OCI-LY3 (cell line): ENCODE measurements around the gene LRRC37A3.
A peak's percentile ranks its signal among the peaks of the same experiment; 100 is the strongest.
"Not testable (repeated sequence)": the region's sequence is repeated elsewhere in the genome, so short reads cannot be mapped to it uniquely, and the experiment has no call there.

Experiments used
- H2AFZ ChIP-seq: fragments of 200-600, 300-600 bp; shearing (Covaris generic); 2 replicates; pipeline ENCODE4 v1.6.0; 2014; ENCODE audit warnings: antibody characterized with exemption, low read depth, low read length
- H3K27ac ChIP-seq: fragments of 200-600, 300-600 bp; sonication (generic); 2 replicates; pipeline ENCODE4 v1.5.1; 2014; ENCODE audit warnings: mild to moderate bottlenecking, low read length, moderate library complexity, mixed read lengths
- H3K27me3 ChIP-seq: fragments of 200-600, 300-600 bp; sonication (generic); 2 replicates; pipeline ENCODE4 v1.6.1; 2014; ENCODE audit warnings: low read depth, low read length, mixed read lengths
- H3K36me3 ChIP-seq: fragments of 200-600, 300-600 bp; sonication (generic); replicated peaks from 2 replicates; pipeline ENCODE3; 2014; ENCODE audit warnings: low read depth, low read length, mixed read lengths
- H3K4me1 ChIP-seq: fragments of 300-600, 200-600 bp; sonication (generic); 2 replicates; pipeline ENCODE4 v1.6.1; 2014; ENCODE audit warnings: low read length, mixed read lengths
- H3K4me2 ChIP-seq: fragments of 200-600, 300-600 bp; sonication (generic); 2 replicates; pipeline ENCODE4 v1.6.1; 2014; ENCODE audit warnings: low read length, mixed read lengths
- H3K4me3 ChIP-seq: fragments of 300-600, 200-600 bp; sonication (generic); 2 replicates; pipeline ENCODE4 v1.5.1; 2014; ENCODE audit warnings: antibody characterized with exemption, mild to moderate bottlenecking, low read length, moderate library complexity
- H3K79me2 ChIP-seq: fragments of 300-600, 200-600 bp; shearing (Covaris generic); 2 replicates; pipeline ENCODE4 v1.6.1; 2014; ENCODE audit warnings: mild to moderate bottlenecking, low read length, mixed read lengths
- H3K9ac ChIP-seq: fragments of 300-600, 200-600 bp; shearing (Covaris generic); 2 replicates; pipeline ENCODE4 v1.6.0; 2014; ENCODE audit warnings: mild to moderate bottlenecking, low read length, moderate library complexity
- H3K9me3 ChIP-seq: fragments of 200-600, 300-600 bp; shearing (Covaris generic); 2 replicates; pipeline ENCODE4 v1.6.1; 2014; ENCODE audit warnings: low read length, mixed read lengths; ENCODE audit not compliant: insufficient read depth
- H4K20me1 ChIP-seq: fragments of 200-600, 300-600 bp; sonication (generic); 2 replicates; pipeline ENCODE4 v1.6.1; 2016; ENCODE audit warnings: low read length, mixed read lengths; ENCODE audit not compliant: insufficient read depth
- EZH2phosphoT487 ChIP-seq: fragments of 200-600 bp; shearing (Covaris generic); IDR thresholded peaks from 2 replicates; pipeline ENCODE4 v1.6.1; 2018; ENCODE audit warnings: antibody characterized with exemption, mixed run types, low read depth
- TF ChIP-seq, protein P1 (sequence below): fragments of 200-600, 300-600 bp; sonication (generic); IDR thresholded peaks from 2 replicates; pipeline ENCODE4 v1.5.1; 2014; ENCODE audit warnings: antibody characterized with exemption, low read length, low read depth

Gene LRRC37A3

DNA sequence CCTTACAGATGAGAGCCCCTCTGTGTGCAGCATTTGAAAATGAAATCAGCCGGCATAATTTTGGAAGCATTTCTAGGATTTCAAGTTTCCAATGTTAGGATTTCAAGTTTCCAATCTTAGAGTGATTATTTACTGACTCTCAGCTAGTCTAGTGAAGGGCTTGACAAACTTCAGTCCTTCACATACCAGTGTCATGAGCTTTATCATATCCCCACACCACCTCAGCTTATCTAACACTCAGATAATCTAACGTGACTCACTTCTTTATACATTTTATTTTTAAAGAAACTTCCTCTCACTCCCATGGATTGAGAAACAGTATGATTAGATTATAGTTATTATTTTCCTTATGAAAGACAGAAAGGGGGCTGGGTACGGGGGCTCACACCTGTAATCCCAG, 9.4 kb upstream of the LRRC37A3 start:
- not testable (repeated sequence) for H3K27me3 ChIP-seq, H3K9ac ChIP-seq, H3K79me2 ChIP-seq, H3K4me2 ChIP-seq, H3K27ac ChIP-seq, H3K4me3 ChIP-seq, H3K9me3 ChIP-seq, H2AFZ ChIP-seq, H3K36me3 ChIP-seq, H3K4me1 ChIP-seq, H4K20me1 ChIP-seq

DNA sequence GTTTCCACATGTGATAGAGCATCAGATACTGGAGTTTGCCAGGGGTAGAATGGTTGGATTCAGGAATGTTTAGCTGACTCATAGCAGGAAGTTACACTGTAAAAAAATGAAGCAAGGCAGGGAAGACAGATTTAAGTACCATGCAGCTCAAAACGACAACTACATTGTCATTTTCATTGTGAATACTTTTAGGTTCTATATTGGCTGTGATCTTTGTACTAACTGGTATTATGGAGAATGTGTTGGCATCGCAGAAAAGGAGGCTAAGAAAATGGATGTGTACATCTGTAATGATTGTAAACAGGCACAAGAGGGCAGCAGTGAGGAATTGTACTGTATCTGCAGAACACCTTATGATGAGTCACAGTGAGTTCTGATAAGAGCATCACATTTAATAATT, 8.2 kb upstream of the LRRC37A3 start:
- H3K79me2 ChIP-seq, H3K9ac ChIP-seq, H2AFZ ChIP-seq, H3K27ac ChIP-seq, H3K9me3 ChIP-seq, H3K36me3 ChIP-seq, H4K20me1 ChIP-seq, H3K27me3 ChIP-seq, H3K4me3 ChIP-seq: not testable (repeated sequence)
- peaks cover 21% of the 10 kb centered on the region for H3K4me1 ChIP-seq
- peak overlapping the region; percentile 34; the same call in 1 of the 2 replicates for H3K4me2 ChIP-seq
- TF ChIP-seq, protein P1, sequence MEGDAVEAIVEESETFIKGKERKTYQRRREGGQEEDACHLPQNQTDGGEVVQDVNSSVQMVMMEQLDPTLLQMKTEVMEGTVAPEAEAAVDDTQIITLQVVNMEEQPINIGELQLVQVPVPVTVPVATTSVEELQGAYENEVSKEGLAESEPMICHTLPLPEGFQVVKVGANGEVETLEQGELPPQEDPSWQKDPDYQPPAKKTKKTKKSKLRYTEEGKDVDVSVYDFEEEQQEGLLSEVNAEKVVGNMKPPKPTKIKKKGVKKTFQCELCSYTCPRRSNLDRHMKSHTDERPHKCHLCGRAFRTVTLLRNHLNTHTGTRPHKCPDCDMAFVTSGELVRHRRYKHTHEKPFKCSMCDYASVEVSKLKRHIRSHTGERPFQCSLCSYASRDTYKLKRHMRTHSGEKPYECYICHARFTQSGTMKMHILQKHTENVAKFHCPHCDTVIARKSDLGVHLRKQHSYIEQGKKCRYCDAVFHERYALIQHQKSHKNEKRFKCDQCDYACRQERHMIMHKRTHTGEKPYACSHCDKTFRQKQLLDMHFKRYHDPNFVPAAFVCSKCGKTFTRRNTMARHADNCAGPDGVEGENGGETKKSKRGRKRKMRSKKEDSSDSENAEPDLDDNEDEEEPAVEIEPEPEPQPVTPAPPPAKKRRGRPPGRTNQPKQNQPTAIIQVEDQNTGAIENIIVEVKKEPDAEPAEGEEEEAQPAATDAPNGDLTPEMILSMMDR: peak; percentile 30; the same call in 1 of the 2 replicates

DNA sequence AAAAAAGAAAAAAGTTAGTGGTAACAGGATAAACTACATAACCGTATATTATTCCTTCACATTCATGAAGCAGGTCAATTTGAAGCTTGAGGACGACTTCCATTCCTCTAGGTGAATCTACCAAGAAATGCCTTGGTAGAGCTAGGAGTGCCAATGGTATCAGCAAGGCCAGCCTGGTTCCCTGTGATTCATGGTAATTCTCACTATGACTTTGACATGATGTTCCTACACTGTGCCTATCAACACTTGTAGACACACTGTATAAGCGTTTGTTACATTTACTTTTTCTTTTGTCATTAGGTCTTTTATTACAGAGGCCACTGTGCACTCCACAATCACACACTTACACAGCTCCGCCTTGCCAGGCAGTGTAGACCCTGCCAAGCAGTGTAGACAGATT, 7.2 kb upstream of the LRRC37A3 start:
- not testable (repeated sequence) for H3K9ac ChIP-seq, H3K36me3 ChIP-seq, H4K20me1 ChIP-seq, H3K27me3 ChIP-seq, H3K4me3 ChIP-seq, H3K9me3 ChIP-seq, H2AFZ ChIP-seq, H3K4me2 ChIP-seq, H3K79me2 ChIP-seq, H3K27ac ChIP-seq
- H3K4me1 ChIP-seq: peaks cover 31% of the 10 kb centered on the region

DNA sequence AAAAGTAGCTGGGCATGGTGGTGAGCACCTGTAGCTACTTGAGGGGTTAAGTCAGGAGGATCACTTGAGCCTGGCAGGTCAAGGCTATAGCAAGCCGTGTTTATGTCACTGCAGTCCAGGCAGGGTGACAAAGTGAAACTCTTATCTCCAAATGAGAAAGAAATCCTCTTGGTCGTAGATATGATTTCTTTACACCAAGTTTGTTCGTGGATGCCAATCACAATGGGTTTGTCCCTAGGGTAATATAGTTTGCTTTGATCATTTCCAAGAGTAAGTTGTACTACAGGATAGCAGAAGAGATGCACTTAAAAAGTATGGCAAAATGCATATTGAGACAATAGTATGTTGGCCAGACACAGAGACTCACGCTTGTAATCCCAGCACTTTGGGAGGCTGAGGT, 6.0 kb upstream of the LRRC37A3 start:
- H3K4me1 ChIP-seq: peaks cover 38% of the 10 kb centered on the region
- not testable (repeated sequence) for H2AFZ ChIP-seq, H3K4me3 ChIP-seq, H3K36me3 ChIP-seq, H3K9me3 ChIP-seq, H3K79me2 ChIP-seq, H4K20me1 ChIP-seq, H3K9ac ChIP-seq, H3K4me2 ChIP-seq, H3K27ac ChIP-seq, H3K27me3 ChIP-seq

DNA sequence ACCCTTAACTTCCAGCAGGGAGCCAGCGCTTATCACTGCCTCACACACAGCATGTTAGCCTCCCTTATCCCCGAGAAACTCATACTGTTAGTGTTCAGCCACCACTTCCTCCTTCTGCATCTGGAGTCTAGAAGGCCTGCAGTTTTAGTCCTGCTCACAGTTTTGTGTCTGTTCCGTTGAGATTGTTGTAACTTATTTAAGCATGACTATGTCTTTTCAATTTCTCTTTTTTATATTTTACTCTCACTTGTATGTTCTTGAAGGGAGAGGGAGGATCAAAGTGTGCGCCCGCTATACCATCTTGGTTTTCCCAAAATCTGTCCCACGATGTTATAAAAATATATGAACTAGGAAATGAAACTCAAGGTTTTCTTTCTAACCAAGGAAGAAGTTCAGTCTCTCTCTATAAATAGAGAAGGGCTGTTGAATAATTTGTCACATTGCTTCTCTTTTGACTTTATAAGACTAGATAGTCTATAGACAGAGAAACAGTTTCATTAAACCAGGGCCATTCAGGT, 3.8 kb upstream of the LRRC37A3 start:
- Histone ChIP-seq H3K4me3 (peak overlapping the region; percentile 60), H3K4me2 (peak overlapping the region; percentile 80), H2AFZ (peak overlapping the region; percentile 54; the same call in 1 of the 2 replicates), H3K27ac (peak overlapping the region; percentile 96), H3K4me1 (peaks cover 42% of the 10 kb centered on the region), H3K9ac (peak overlapping the region; percentile 60; the same call in 1 of the 2 replicates)
- not testable (repeated sequence) for H3K9me3 ChIP-seq, H3K79me2 ChIP-seq, H3K36me3 ChIP-seq, H3K27me3 ChIP-seq, H4K20me1 ChIP-seq

DNA sequence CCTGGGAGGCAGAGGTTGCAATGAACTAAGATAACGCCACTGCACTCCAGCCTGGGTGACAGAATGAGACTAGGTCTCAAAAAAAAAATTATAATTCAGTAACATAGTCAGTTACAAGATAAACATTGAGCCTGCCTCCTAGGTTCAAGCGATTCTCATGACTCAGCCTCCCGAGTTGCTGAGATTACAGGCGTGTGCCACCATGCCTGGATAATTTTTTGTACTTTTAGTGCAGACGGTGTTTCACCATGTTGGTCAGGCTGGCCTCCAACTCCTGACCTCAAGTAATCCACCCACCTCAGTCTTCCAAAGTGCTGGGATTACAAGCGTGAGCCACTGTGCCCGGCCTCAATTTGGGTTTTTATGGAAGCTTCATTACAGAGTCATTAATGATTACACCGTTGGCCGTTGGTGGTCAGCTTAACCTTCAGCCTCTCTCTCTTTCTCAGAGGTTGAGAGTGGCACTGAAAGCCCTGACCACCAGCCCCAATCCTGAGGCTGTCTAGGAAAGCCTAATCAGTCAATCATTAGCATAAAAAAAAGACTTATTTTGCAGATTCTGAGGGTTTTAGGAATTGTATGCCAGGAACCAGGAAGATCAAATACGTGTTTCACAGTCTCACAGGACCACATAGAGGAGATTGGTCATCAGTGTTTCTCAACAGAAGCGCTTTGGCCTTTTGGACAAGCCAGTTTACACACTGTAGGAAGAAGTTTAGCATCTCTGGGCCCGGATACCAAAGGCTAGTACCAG, 1.3 kb upstream of the LRRC37A3 start:
- Histone ChIP-seq H3K27ac (no peak overlapping the region), H3K9me3 (no peaks in the 10 kb centered on the region), H3K9ac (no peak overlapping the region), H3K4me3 (0 out of 2 replicates have a peak overlapping the region, but pooled peaks have one; percentile 81), H3K4me1 (peaks cover 39% of the 10 kb centered on the region), H3K79me2 (peaks cover 3% of the 10 kb centered on the region; the same call in 1 of the 2 replicates), H4K20me1 (no peaks in the 10 kb centered on the region), H2AFZ (no peak overlapping the region), H3K4me2 (peak overlapping the region; percentile 59; the same call in 1 of the 2 replicates), H3K27me3 (no peaks in the 10 kb centered on the region), H3K36me3 (no peaks in the 10 kb centered on the region)
- TF ChIP-seq, protein P1: no peak
- TF ChIP-seq EZH2phosphoT487: no peak
